Retina (tissue), 1 donor: ENCODE data around the gene GNAS.
A peak's percentile ranks its signal among the peaks of the same experiment; 100 is the strongest.

Experiments
- DNase-seq: peaks from one replicate; pipeline ENCODE4 v3.0.0-alpha.2; 2016

Gene GNAS

DNA sequence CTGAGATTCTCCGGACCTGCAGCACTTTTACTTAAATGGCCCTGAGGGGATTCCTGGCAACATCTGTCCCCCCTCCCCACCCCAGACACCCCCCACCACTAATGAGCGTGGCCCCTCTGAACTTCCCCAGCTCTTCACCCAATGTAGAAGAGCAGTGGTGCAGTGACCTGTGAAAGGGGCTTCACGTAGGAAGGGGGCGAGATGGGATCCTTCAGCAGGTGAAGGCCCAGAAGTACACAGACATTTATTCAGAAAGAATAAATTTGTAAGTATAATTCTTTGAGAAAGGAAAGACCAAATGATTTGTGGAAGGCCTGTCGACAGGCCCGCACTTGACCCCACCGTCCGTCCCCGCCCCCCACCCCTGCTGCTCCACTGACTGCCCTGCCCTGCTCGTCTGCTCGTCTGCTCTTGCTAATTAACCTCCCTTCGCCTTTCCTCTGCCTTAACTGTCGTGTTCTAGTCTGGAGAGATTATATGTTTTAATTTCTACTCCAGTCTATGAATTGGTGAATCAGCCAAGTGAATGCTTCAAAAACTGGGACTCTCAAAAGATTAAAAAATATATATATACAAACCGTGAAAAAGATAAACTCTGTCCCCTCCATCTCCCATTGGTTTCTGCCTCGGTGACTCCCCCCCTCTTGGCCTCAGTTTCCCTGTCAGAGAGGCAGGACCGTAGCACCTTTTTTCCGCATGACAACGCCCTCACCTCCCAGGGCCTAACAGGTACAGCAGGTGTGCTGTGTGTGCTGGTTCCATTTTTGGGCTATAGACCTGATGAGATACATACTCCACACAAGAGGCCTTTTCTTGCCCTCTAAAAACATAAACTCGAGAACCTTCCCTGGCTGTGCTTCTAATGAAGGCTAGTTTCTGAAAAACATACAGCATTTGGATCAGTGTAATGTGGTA, 49.2 kb downstream of the GNAS start:
- no peak for DNase-seq

DNA sequence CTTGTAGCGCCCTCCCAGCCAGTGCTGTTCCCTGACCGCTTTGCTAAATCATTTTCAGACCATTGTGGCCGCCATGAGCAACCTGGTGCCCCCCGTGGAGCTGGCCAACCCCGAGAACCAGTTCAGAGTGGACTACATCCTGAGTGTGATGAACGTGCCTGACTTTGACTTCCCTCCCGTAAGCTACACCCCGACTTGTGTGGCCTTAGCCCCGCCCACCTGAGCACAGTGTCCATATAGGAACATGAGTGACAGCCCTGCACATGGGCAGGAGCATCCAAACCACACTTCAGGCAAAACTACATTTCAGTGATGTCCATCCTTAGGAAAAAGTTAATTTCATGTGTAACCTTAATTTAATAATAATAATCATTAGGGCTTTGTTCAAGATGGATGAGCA, 51.1 kb downstream of the GNAS start:
- no peak for DNase-seq

DNA sequence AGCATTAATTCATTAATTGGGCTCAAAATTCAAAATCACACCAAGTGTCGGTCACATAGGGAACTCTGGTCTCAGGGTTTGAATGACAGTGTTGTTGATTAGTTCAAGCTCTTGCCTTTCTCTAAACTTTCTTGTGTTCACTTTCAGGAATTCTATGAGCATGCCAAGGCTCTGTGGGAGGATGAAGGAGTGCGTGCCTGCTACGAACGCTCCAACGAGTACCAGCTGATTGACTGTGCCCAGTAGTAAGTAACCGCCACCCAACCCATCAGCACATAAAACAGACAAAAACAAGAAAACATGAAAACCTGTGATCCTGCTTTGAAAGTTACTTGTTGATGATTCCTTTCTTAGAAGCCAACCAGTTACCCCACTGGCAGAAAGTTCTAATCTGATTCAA, 52.7 kb downstream of the GNAS start:
- no peak for DNase-seq

DNA sequence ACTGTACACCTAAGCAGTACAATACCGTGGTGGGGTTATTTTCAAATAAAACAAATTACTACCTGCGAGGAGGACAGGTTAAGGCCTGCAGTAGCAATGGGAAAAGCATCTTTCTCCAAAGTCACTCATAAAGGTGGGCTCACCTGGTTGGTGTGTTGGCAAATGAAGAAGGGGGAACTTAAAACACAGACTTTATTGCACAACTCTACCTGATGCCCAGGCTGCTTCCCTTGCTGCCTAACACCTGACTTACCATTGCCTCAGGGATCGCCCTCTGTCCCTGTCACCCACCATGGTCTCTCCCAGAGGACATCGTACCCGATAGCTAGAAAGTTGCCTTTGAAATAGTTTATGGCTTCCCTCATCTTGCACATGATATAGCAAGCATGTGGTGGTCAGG, 53.6 kb downstream of the GNAS start:
- no peak for DNase-seq

DNA sequence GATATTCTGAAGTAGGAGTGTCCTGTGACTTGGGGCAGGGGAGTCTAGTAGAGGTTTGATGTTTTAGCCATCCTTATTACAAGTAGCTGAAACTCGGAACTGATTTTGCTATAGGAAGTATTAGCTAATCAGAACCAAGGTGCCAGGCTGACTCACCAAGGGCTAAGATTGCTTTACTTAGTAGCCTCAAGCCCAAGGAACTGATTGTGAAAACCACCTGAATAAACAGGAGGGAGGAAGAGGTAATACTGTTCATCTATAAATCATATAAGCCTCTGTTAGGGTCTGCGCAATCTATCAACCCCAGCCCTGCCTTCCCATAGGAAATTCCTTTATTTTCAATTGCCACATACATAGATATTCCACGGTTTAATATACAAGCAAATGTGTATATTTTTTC, 54.4 kb downstream of the GNAS start:
- DNase-seq: no peak

DNA sequence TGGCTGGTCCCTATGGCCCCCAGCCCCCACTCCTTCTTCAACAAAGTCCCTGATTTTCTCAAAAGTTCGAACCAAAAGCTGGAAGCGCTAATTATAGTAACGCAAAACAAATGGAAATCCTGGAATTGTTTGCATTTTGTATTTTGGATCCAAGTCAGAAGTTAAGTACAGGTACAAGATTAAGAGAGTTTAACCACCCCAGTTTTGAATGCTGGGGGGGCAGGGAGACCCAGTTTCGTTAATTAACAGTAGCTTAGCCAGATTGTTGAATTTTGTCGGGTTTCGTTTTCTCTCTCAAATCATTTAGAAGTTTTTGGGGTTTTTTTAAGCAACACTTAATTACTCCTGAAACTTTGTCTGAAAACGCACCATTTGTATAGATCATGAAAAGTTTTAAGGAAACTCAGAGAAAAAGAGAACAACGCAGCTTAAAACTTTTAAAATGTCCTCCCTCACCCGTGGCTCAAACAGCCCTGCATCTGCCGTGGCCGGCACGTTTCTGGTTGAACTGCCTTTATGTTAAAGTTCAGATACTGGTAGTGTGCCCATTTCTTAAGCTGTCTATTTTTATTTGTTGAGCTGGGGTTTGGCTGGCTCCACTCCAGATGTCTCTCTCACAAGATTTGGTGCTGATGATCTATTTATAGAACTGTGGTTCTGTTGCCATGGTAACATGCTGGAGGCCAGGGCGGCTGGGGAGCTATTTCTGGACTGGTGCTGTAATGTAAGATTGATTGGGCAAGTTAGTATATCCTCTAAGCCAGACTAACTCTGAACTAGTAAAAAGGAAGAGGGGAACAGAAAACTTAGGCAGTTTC, 55.0 kb downstream of the GNAS start:
- peak; percentile 72 for DNase-seq

DNA sequence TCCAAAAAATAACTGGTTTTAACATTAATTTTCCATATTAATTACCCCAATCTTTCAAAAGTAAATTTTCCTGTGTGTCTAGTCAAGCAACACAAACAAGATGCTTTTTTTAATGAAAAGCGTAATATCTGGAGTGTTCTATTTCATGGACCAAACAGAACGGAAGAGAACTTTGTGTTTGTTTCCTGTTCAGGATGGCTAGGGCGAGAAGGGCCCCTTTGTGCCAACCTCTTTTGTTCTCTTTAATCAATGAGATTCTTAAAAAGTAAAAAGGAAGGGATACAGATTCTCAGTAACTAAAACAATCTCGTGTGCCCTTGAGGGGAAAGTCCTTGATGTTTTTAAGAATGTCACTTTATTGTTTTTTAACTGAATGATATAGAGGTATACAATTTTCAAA, 55.7 kb downstream of the GNAS start:
- DNase-seq: no peak

DNA sequence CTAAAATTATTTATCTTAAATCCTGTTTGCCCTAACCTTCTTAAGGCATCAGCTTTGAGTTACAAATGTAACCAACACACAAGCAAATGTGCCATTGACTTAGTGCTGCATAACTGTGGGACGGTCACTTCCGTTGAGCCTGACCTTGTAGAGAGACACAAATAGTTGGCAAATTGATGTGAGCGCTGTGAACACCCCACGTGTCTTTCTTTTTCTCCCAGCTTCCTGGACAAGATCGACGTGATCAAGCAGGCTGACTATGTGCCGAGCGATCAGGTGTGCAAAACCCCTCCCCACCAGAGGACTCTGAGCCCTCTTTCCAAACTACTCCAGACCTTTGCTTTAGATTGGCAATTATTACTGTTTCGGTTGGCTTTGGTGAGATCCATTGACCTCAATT, 56.4 kb downstream of the GNAS start:
- no peak for DNase-seq

DNA sequence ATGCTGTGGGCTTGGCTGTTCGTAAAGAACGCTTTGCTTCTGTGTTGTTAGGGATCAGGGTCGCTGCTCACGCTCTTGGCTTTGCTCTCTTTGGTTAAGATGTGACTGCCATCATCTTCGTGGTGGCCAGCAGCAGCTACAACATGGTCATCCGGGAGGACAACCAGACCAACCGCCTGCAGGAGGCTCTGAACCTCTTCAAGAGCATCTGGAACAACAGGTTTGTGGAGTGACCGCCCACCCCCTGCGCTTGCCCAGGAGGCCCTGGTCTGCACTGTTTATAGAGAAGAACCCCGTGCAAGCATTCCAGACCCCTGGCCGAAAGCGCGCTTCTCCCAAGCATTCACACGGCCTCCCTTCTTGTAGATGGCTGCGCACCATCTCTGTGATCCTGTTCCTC, 57.1 kb downstream of the GNAS start:
- no peak for DNase-seq

DNA sequence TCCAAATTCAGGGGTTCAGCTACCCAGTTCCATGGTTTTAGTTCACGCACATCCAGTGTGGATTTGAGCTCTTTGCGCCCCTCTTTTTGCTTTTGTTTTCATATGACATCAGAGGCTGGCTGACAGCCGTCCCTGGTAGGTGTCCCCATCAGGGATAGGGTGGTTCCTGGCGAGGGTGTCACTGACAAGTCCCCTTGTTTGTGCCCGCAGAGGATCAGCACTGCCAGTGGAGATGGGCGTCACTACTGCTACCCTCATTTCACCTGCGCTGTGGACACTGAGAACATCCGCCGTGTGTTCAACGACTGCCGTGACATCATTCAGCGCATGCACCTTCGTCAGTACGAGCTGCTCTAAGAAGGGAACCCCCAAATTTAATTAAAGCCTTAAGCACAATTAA, 58.0 kb downstream of the GNAS start:
- DNase-seq: no peak

DNA sequence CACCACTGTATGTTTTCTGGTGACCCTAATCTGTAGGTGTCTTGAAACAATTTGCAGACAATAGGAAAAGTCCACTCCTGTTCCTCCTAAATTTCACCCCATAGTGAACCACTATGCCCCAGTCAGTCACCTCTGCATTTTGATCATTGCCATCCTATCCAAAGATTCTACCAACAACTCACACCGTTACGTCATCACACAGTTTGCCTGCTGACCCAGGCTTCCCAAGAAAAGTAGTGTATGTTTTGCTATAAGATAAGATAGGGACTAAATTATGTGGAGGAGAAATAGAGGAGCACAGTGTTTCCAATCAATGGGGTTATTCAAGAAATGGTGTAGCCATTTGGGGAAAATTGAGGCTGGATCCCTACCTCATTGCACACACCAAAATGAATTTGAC, 58.8 kb downstream of the GNAS start:
- DNase-seq: no peak

DNA sequence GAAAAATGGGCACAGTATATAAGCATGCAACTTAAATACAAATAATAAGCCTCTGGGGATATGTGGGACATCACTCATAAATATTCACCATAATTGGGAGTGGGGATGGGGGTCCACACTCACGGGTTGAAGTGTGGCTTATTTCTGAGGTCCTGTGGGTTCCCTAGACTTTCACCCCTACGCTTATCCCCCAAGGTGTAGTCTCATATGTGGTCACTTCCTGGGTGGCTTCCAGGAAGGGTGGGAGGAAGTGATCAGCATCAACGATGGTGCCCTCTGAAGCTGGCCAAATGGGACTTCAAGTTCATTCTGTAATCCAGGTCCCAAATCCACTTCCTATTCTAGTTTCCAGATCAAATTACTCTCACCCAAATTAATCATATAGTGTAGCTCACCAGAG, 59.5 kb downstream of the GNAS start:
- no peak for DNase-seq

DNA sequence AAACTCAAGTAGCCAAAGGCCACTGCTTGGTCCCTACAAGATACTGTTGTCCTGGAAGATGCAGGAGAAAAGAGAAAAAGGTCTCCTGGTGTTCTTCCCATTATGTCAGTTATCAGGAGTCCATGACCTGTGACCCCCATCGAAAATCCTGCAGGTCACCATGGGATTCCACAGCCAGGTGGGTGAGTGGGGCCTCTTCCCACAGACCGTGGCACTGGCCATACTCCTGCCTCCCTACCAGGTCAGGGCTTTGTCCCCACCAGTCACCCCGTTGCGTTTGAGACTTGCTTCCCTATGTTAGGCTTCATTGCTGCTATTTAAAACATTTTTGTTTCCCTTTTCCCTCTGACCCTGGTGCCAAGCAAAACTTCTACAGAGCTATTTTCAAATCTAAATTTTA, 60.6 kb downstream of the GNAS start:
- no peak for DNase-seq

DNA sequence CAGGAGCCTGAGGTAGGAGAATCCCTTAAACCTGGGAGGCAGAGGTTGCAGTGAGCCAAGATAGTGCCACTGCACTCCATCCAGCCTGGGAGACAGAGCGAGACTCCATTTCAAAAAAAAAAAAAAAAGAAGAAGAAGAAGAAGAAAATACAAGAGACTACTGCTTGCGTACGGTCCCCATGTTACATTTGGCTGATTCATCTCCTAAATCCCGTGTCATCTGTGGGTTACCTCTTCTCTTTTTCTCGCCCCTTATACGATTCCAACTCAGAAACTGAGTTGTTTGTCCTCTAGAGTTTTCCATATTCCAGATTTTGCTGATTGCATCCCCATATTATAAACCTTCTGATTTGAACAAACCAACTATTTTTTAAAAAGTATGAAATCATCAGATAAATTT, 66.1 kb downstream of the GNAS start:
- no peak for DNase-seq

DNA sequence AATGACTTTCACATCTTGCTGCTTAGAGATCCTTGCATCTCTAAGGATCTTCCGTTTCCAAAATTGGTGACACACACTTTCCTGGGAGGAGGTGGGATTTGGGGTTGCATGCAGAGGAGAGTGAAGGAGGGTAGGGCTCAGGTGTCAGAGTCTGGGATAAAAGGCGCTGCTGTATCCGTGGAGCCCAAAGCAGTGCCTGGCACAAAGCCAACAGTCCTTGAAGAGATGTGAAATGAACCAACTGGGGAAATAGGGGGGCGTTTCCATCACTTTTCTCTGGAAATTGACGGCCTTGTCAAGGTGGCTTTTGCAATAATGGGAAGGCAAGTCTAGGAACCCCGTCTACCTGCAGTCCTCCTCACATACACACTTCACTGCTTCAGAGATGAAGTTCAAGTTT, 69.0 kb downstream of the GNAS start:
- DNase-seq: no peak

DNA sequence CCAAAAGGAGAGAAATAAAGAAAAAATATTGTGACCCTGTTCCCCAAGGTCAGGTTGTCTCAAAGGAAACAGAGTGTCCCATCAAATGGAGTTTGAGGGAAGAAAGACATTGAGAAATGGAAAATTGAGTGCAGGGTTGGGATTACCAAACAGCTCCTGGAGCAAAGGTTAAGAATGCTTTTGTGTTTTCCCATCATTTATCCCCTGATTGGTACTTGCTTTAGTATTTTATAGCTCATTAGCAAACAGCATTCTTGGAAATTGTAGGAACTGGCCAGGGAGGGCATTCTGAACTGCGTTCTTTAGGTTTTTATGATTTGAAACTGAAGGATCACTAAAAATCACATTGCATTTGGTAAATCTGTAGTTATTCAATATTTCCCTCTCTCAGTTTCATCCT, 69.5 kb downstream of the GNAS start:
- DNase-seq: no peak

DNA sequence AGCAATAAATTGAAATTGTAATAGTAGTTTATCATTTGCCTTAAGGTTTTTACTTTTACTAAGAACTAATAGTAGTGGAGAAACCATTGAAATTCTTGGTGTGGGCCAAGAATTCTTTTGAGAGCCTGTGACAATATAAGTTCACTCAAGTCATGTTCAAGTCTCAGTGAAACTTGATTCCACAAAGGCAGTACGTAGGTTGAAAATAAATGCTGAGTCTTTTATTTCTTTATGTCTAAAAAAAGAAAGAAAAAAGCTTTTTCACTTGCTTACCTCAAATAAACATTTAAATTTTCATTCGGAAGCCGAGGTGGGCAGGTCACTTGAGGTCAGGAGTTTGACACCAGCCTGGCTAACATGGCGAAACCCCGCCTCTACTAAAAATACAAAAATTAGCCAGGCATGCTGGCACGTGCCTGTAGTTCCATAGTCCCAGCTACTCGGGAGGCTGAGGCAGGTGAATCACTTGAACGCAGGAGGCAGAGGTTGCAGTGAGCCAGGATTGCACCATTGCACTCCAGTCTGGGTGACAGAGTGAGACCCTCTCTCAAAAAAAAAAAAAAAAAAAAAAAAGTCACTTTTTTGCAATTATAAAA, 70.7 kb downstream of the GNAS start:
- no peak for DNase-seq

DNA sequence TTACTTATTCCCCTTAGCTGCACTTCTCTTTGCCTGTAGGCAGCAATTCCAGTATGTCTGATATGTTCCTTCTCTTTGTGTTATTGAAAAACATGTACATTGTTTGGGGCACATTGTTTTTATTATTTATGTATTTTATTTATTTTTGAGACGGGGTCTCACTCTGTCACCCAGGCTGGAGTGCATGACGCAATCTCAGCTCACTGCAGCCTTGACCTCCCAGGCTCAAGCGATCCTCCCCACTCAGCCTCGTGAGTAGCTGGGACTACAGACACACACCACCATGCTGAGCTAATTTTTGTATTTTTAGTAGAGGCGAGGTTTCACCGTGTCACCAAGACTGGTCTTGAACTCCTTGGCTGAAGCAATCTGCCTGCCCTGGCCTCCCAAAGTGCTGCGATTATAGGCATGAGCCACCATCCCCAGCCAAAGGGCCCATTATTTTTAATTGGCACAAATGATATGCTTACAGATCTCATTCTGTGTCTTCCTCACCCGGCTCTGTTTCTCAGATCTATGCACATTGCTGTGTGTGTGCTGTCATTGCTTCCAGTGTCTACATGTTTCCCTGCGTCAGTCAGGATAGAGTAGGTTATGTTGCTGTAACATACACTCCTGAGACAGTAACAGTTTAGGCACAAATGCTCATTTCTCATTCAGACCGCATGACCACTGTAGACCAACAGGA, 74.4 kb downstream of the GNAS start:
- no peak for DNase-seq

DNA sequence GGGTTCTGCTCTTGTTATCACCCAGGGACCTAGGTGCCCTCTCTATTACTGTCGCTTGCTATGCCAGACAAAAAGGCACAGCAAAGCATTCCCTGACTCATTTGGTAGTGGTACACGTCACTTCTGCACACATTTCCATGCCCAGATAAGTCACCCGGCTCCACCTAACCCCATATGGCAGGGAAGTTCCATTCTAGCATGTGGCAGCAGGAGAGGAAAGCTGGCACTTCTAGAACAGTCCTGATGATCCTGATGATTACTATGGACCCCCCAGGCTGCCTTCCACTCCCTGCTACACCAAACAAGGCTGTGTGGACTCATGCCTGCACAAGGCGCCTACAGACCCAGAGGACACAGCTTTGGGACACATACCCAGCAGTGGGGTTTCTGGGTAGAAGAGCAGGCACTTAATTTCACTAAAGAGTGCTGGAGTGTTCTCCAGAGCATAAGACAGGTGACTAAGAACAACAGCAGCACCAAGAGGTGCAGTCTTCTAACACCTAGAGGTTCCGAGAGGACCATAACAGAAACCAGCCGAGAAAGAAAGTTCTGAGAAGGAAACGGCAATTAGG, 75.1 kb downstream of the GNAS start:
- DNase-seq: no peak

DNA sequence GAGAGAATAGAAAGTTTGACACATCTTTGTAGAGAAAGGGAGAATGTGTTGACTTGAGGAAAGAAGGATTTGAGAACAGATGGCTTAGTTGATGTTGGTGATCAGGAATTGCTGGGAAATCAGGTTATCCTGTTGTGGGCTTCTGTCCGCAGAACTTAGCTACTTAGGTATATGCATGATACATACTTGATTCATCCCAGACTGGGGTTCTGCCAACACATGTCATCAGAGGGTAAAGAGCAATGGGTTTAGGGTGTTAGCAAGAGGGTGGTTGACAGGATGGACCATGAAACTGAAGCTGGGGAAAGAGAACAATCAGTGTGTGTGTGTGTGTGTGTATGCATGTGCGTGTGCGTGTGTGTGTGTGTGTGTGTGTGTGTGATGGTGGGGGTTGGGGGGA, 78.0 kb downstream of the GNAS start:
- DNase-seq: no peak

DNA sequence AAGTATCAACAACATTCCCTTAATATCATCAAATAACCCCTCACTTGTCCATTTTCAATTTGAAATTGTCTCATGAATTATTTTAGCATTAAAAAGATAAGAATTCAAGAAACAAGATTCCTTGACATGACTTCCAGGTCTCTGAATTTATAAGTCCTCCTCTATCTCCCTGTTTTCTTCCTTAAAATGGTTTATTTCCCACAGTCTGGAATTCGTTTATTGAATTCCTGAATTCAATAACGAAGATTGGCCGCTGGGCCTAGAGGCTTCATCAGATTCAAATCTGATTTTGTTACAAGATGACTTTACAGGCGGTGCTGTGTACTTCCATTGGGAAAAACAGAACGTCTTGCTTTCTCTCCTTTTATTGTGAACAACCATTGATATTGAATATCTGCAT, 79.7 kb downstream of the GNAS start:
- DNase-seq: no peak

DNA sequence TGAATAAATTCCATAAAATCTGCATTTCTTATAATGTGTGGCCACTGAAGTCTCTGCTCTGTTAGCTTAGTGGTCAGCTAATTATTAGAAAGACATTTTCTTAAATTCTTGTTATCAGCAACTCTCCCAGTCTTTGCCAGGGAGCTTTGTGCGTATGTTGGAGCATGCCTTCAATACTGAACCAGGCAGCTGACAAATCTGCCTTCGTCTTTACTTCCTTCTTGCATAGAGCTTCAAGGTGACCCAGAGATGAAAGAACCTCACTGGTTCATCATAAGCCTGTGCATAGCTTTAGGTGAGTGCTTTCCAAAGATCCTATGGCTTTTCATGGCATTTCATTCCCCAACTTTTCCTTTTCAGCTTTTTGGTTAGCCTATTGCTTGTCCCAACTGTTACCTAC, 85.6 kb downstream of the GNAS start:
- no peak for DNase-seq

DNA sequence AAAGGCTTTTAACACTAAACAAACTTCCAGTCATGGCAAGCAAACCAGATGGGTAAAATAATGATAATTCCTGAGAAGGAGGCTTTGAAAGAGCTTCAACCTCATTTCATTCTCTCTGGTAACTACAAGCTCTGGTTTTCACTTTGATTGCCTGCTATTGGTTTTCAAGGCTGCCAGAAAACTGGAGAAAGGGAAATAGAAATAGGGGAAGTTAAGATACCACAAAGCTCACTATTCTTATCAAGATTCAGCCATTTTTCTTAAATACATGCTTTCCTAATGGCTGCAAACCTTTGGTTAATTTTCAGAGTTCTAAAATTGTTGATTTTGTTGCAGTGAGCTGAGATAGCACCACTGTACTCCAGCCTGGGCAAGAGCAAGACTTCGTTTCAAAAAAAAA, 86.0 kb downstream of the GNAS start:
- no peak for DNase-seq
